ENCODE results near the gene MDN1. TPM values are rescaled to one million over a fixed set of nuclear protein-coding genes. Genes with fewer than 3 reads are reported as not detected.
A peak's percentile ranks its signal among the peaks of the same experiment; 100 is the strongest.
"Not testable (repeated sequence)": the region's sequence is repeated elsewhere in the genome, so short reads cannot be mapped to it uniquely, and the experiment has no call there.

The MDN1 gene
- total RNA-seq, 2 experiments from 2014 or later, result 40.3 to 40.4 TPM

DNA sequence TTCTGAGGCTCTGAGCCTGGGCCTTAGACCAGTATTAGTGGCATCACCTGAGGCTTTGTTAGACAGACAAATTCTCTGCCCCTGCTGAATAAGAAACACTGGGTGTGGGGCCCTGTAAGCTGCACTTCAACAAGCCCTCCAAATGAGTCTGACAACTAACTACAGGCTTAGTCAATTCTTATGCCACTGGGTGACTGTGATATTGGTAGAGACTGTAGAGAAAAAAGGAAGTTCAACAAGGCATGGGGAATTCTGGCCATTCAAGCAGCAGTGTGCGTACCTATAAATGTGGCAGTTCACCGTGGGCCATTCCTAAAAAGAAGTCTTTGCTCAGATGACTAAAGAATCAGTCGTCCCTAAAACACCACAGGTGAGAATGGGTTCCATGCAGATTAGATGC, 82.7 kb downstream of the MDN1 start:
- peak in 2 of 14 experiments; percentile 10 to 12 for DNase-seq
- ChIA-PET POLR2A (interaction anchor here (0.5 kb wide), 1 partner anchor 10 kb away, joined by 3 read pairs; no protein-coding TSS in a partner anchor), CTCF (no interaction called here)
- Histone ChIP-seq H3K9me3 (ENCODE audit: control insufficient read depth in 1 of 2, insufficient read depth in 1 of 2, low read length in 2 of 2) (no peaks in the 10 kb centered on the region), H3K4me3 (ENCODE audit: low read length) (no peak overlapping the region), H3K36me3 (ENCODE audit: insufficient read depth, low read length) (peaks cover 55% of the 10 kb centered on the region), H3K4me1 (ENCODE audit: insufficient read depth, low read length) (no peaks in the 10 kb centered on the region), H3K27me3 (ENCODE audit: control insufficient read depth in 1 of 2, insufficient read depth in 2 of 2, low read length in 2 of 2) (no peaks in the 10 kb centered on the region), H3K27ac (ENCODE audit: low read depth in 1 of 2, low read length in 2 of 2) (no peak overlapping the region)
- H3K27me3 Mint-ChIP-seq, result no peaks in the 10 kb centered on the region
- no peak overlapping the region for H3K27ac Mint-ChIP-seq
- H3K36me3 Mint-ChIP-seq (ENCODE audit: low read depth), result peaks cover 83% of the 10 kb centered on the region
- no peaks in the 10 kb centered on the region for H3K9me3 Mint-ChIP-seq
- no peak for ATAC-seq (ENCODE audit: poor library complexity)
- no peaks in the 10 kb centered on the region for H3K4me1 Mint-ChIP-seq (ENCODE audit: low read depth)
- TF ChIP-seq CTCF (IDR thresholded peaks at IDR 0.05), result no peak
- intact Hi-C loops (cut with DNase I, micrococcal nuclease), result no loop called here
- H3K4me3 Mint-ChIP-seq, result no peak overlapping the region

DNA sequence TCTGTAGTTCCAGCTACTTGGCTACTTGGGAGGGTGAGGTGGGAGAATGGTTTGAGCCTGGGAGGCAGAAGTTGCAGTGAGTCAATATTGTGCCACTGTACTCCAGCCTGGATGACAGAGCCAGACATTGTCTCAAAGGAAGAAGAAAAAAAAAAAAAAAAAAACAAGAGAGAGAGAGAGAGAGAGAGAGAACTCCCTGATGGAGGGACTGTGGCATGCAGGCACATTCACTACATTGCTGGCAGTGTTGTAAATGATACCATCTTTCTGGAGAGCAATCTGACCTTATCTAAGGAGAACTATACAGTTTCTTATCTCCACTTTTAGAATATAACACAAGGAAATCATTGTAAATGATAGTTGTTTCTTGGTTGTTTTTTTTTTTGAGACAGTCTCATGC, 85.1 kb downstream of the MDN1 start:
- no peaks in the 10 kb centered on the region for H3K9me3 Mint-ChIP-seq
- ChIA-PET CTCF (no interaction called here), POLR2A (no interaction called here)
- H3K27ac Mint-ChIP-seq, result no peak overlapping the region
- H3K9me3 ChIP-seq (ENCODE audit: control insufficient read depth in 1 of 2, insufficient read depth in 1 of 2, low read length in 2 of 2), result no peaks in the 10 kb centered on the region
- intact Hi-C loops (cut with DNase I, micrococcal nuclease), result no loop called here
- H3K27me3 Mint-ChIP-seq, result no peaks in the 10 kb centered on the region
- H3K4me1 Mint-ChIP-seq (ENCODE audit: low read depth), result no peaks in the 10 kb centered on the region
- peaks cover 68% of the 10 kb centered on the region for H3K36me3 ChIP-seq (ENCODE audit: insufficient read depth, low read length)
- TF ChIP-seq CTCF (IDR thresholded peaks at IDR 0.05), result no peak
- H3K4me1 ChIP-seq (ENCODE audit: insufficient read depth, low read length), result no peaks in the 10 kb centered on the region
- no peak for ATAC-seq (ENCODE audit: poor library complexity)
- no peak for DNase-seq
- no peaks in the 10 kb centered on the region for H3K27me3 ChIP-seq (ENCODE audit: control insufficient read depth in 1 of 2, insufficient read depth in 2 of 2, low read length in 2 of 2)
- no peak overlapping the region for H3K27ac ChIP-seq (ENCODE audit: low read depth in 1 of 2, low read length in 2 of 2)
- H3K36me3 Mint-ChIP-seq (ENCODE audit: low read depth), result peaks cover 87% of the 10 kb centered on the region
- no peak overlapping the region for H3K4me3 ChIP-seq (ENCODE audit: low read length)
- H3K4me3 Mint-ChIP-seq, result no peak overlapping the region

DNA sequence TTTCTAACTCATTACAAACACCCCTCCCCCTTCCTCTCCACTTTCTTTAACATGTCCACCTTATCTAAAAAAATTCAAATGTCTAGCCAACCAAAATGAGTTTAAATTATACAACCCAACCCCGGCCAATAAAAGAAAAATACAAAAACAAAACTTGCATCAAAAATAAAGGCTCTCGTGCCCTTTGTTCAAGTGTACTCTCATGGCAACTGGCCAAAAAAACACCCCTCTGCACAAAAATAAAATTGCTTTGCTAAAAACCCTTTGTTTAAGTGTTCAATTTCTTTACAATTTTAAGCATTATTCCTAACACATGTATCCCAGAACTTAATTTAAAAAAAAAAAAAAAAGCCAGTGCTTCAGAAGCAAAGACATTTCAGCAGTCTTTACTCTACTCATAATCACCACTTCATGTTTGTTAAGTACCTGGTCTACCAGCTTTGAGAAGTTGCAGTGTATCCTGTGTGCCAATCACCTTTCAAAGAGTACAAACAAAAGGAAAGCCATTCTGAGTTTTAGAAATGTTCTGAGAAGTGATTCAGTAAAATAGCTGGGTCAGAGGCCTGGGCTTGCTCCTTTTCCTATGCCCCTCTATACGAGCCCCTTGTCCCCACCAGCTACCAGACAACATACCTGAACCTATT, 87.5 kb downstream of the MDN1 start:
- H3K4me1 Mint-ChIP-seq (ENCODE audit: low read depth), result no peaks in the 10 kb centered on the region
- intact Hi-C loops (cut with DNase I, micrococcal nuclease), result no loop called here
- H3K27me3 Mint-ChIP-seq, result no peaks in the 10 kb centered on the region
- CTCF ChIA-PET, result interaction anchor here (0.5 kb wide), 1 partner anchor 95 kb away, joined by 3 read pairs; no protein-coding TSS in a partner anchor
- no peak for ATAC-seq (ENCODE audit: poor library complexity)
- no peak overlapping the region for H3K27ac Mint-ChIP-seq
- no peaks in the 10 kb centered on the region for H3K9me3 ChIP-seq (ENCODE audit: control insufficient read depth in 1 of 2, insufficient read depth in 1 of 2, low read length in 2 of 2)
- H3K4me1 ChIP-seq (ENCODE audit: insufficient read depth, low read length), result no peaks in the 10 kb centered on the region
- peaks cover 66% of the 10 kb centered on the region for H3K36me3 ChIP-seq (ENCODE audit: insufficient read depth, low read length)
- no peak overlapping the region for H3K4me3 Mint-ChIP-seq
- H3K4me3 ChIP-seq (ENCODE audit: low read length), result no peak overlapping the region
- no peaks in the 10 kb centered on the region for H3K9me3 Mint-ChIP-seq
- TF ChIP-seq CTCF (IDR thresholded peaks at IDR 0.05), result no peak
- POLR2A ChIA-PET, result no interaction called here
- no peak overlapping the region for H3K27ac ChIP-seq (ENCODE audit: low read depth in 1 of 2, low read length in 2 of 2)
- H3K27me3 ChIP-seq (ENCODE audit: control insufficient read depth in 1 of 2, insufficient read depth in 2 of 2, low read length in 2 of 2), result no peaks in the 10 kb centered on the region
- peaks cover 87% of the 10 kb centered on the region for H3K36me3 Mint-ChIP-seq (ENCODE audit: low read depth)
- no peak for DNase-seq

DNA sequence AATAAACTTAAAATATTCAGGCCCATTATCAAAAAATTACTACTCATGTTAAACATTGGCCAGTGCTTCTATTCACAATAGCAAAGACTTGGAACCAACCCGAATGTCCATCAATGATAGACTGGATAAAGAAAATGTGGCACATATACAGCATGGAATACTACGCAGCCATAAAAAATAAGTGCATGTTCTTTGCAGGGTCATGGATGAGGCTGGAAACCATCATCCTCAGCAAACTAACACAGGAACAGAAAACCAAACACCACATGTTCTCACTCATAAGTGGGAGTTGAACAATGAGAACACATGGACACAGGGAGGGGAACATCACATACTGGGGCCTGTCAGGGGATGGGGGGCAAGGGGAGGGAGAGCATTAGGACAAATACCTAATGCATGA, 88.3 kb downstream of the MDN1 start:
- H3K9me3 Mint-ChIP-seq; H3K9me3 ChIP-seq (ENCODE audit: control insufficient read depth in 1 of 2, insufficient read depth in 1 of 2, low read length in 2 of 2); H3K27me3 ChIP-seq (ENCODE audit: control insufficient read depth in 1 of 2, insufficient read depth in 2 of 2, low read length in 2 of 2); H3K4me1 Mint-ChIP-seq (ENCODE audit: low read depth); H3K4me3 Mint-ChIP-seq; H3K27me3 Mint-ChIP-seq; DNase-seq; POLR2A ChIA-PET; H3K27ac Mint-ChIP-seq; intact Hi-C loops (cut with DNase I, micrococcal nuclease); H3K4me3 ChIP-seq (ENCODE audit: low read length); H3K4me1 ChIP-seq (ENCODE audit: insufficient read depth, low read length); ATAC-seq (ENCODE audit: poor library complexity); CTCF ChIA-PET; H3K27ac ChIP-seq (ENCODE audit: low read depth in 1 of 2, low read length in 2 of 2): not testable (repeated sequence)
- H3K36me3 Mint-ChIP-seq (ENCODE audit: low read depth), result peaks cover 87% of the 10 kb centered on the region
- H3K36me3 ChIP-seq (ENCODE audit: insufficient read depth, low read length), result peaks cover 66% of the 10 kb centered on the region

Measured in CD4-positive, alpha-beta T cell (primary cell).